Heart right ventricle (tissue), 16 donors: ENCODE results near the gene TRPM3. TPM values are rescaled to one million over a fixed set of nuclear protein-coding genes. Genes with fewer than 3 reads are reported as not detected.

Experiments
- ATAC-seq, 8 donors: fragments of 200-7000 bp; cut with Tn5 transposase; one replicate each; pipeline ENCODE4 v1.9.1; 2020; ENCODE audit warnings: mild to moderate bottlenecking in 8 of 8, moderate library complexity in 8 of 8, moderate number of reproducible peaks in 1 of 8
- DNase-seq, 2 donors: peaks; one replicate each; pipeline ENCODE4 v3.0.0-alpha.2; 2020
- H3K27ac ChIP-seq, 10 donors: fragments of 200-600 bp; sonication (generic) in 2 of 10; one replicate each; pipeline versions ENCODE4 v1.5.0 to v1.8.0; 2020 to 2022; ENCODE audit warnings: mild to moderate bottlenecking in 3 of 10
- H3K27me3 ChIP-seq, 7 donors: fragments of 200-600 bp; one replicate each; pipeline ENCODE4 v1.8.0; 2021 to 2022; ENCODE audit warnings: mild to moderate bottlenecking in 2 of 7
- H3K36me3 ChIP-seq, 9 donors: fragments of 200-600 bp; sonication (generic) in 1 of 9; one replicate each; pipeline versions ENCODE4 v1.5.0 to v1.8.0; 2020 to 2022; ENCODE audit warnings: mild to moderate bottlenecking in 2 of 9
- H3K4me1 ChIP-seq, 9 donors: fragments of 200-600 bp; sonication (generic) in 1 of 9; one replicate each; pipeline versions ENCODE4 v1.5.0 to v1.8.0; 2020 to 2022; ENCODE audit warnings: mild to moderate bottlenecking in 4 of 9
- H3K4me3 ChIP-seq, 10 donors: fragments of 200-600 bp; sonication (generic) in 2 of 10; one replicate each; pipeline versions ENCODE4 v1.5.0 to v1.8.0; 2020 to 2022; ENCODE audit warnings: mild to moderate bottlenecking in 7 of 10, moderate library complexity in 2 of 10
- H3K9me3 ChIP-seq, 11 donors: fragments of 200-600 bp in 10 of 11; sonication (generic) in 2 of 11; one replicate each; pipeline versions ENCODE4 v1.5.0 to v1.8.0; 2013 to 2022; ENCODE audit warnings: mild to moderate bottlenecking in 2 of 11, control low read depth in 1 of 11, moderate library complexity in 1 of 11
- CTCF ChIP-seq, 9 donors: fragments of 200-600 bp; sonication (generic) in 2 of 9; IDR thresholded peaks; one replicate each; pipeline versions ENCODE4 v1.5.0 to v1.8.0; 2021 to 2022; ENCODE audit warnings: antibody characterized with exemption in 9 of 9, mild to moderate bottlenecking in 5 of 9, moderate library complexity in 1 of 9
- WGBS, 2 donors: extraction: QIAGEN DNeasy Blood & Tissue Kit; methylation state at CpG; one replicate each; pipeline ENCODE4 v1.1.7; 2013; ENCODE audit warnings: inconsistent platforms in 1 of 2; 5-methylcytosine and 5-hydroxymethylcytosine counted together
- intact Hi-C, 10 donors: fragments of 100-400 bp; cut with DNase I; formaldehyde crosslinking; loops; one replicate each; pipeline versions ENCODE4 v1.11.1 to v1.14.2; 2022
- polyA plus RNA-seq, 2 donors: library from polyadenylated mRNA; stranded (reverse); fragments of 200-250 nt; gene quantifications; one replicate each; pipeline ENCODE4 v1.2.3, GENCODE V29; 2013
- total RNA-seq, 10 donors: library from RNA; stranded (reverse); fragmentation: NEBNext Ultra II Directional in 3 of 10; extraction: Animal tissue kit (Norgen Biotek cat#: 25700) in 3 of 10; gene quantifications; one replicate each; pipeline versions ENCODE4 v1.2.1 to v1.2.4, GENCODE V29; 2021 to 2023
- donor health status: Arrhythmogenic right ventricular cardiomyopathy.
- donor health status: ischemic (EF 13 %, LVEDD 7.1; RV severe dilation, severe dysfunction).
- donor health status: healthy with polysubstance abuse.
- donor health status: DM: no; HTN: yes; CAD: no.
- donor health status: DM: no; HTN: no; CAD: no.
- donor health status: ischemic (EF 25% LVEDD 6.9; RV normal size, moderate dysfunction).
- donor health status: ischemic (EF 25% LVEDD 5.7; RV mildly dilated, moderate dysfunction).
- donor health status: healthy.
- donor health status: DM: yes; HTN: yes; CAD: no.
- donor health status: Ischemic cardiomyopathy.
- donor health status: ischemic (EF 35%, LVEDD 5.7; RV mildly dilated, moderate dysfunction).
- donor health status: nonischemic (EF 11% LVEDD 7.7; RV severe dilation, severe dysfunction).
- donor health status: DM: yes; HTN: yes; CAD: no.
- donor health status: PGD.
- donor health status: ischemic (EF 29% LVEDD 5.4; RV normal size, mild dysfunction).
- donor health status: nonischemic (EF 23%, LVEDD 6.1; RV moderate dilation, normal function).

TRPM3 gene
- total and polyA plus RNA-seq, 12 donors, result 0.05 to 1.3 (median 0.16) TPM; not detected in 1

GRCh38 chr9:70588381-70588780 is 533.0 kb downstream of the TRPM3 start:
- peaks cover 22 to 67% (median 58%) of the 10 kb centered on the region in 9 donors for H3K4me1 ChIP-seq

GRCh38 chr9:70587201-70587600 is 534.2 kb downstream of the TRPM3 start:
- TF ChIP-seq CTCF (IDR thresholded peaks at IDR 0.05), result no peak
- H3K27me3 ChIP-seq, result no peaks in the 10 kb centered on the region
- peak overlapping the region; percentile 69 to 91 (median 80) for H3K27ac ChIP-seq
- H3K4me3 ChIP-seq, result no peak overlapping the region
- ATAC-seq (peak; percentile 65 to 89 (median 80)), DNase-seq (peak in 1 of 2 donors; percentile 36)
- peaks cover 22 to 64% (median 58%) of the 10 kb centered on the region in 9 donors for H3K4me1 ChIP-seq
- H3K36me3 ChIP-seq, result no peaks in the 10 kb centered on the region
- H3K9me3 ChIP-seq, result no peaks in the 10 kb centered on the region
- intact Hi-C loops, result loop anchor here in 6 of 10 donors (5.0 to 10.0 kb wide), 6 partner anchors 95 to 175 kb away; partner anchors contain the start of gene KLF9 (in 1 of the 6)
- WGBS, 2 donors, result 11 to 14% methylated on average over 3 of the region's 3 CpGs

More at GRCh38 chr9:70588381-70588780, 533.0 kb downstream of the TRPM3 start:
- 86 to 93% methylated on average over 11 of the region's 11 CpGs for WGBS, 2 donors
- ATAC-seq (no peak), DNase-seq (no peak)
- Histone ChIP-seq H3K36me3 (no peaks in the 10 kb centered on the region), H3K27me3 (no peaks in the 10 kb centered on the region), H3K4me3 (no peak overlapping the region), H3K27ac (peak overlapping the region in 9 of 10 donors; percentile 54 to 91 (median 80)), H3K9me3 (no peaks in the 10 kb centered on the region)
- no peak for TF ChIP-seq CTCF (IDR thresholded peaks at IDR 0.05)
- intact Hi-C loops, result loop anchor here in 6 of 10 donors (5.0 to 10.0 kb wide), 6 partner anchors 96 to 176 kb away; partner anchors contain the start of gene KLF9 (in 1 of the 6)

- H3K4me3 ChIP-seq, result no peak overlapping the region
- no peak for DNase-seq
- no peaks in the 10 kb centered on the region for H3K36me3 ChIP-seq
- intact Hi-C loops, result loop anchor here in 6 of 10 donors (5.0 to 10.0 kb wide), 6 partner anchors 94 to 174 kb away; partner anchors contain the start of gene KLF9 (in 1 of the 6)
- 51 to 69% methylated on average over 4 of the region's 4 CpGs for WGBS, 2 donors
- H3K27me3 ChIP-seq, result no peaks in the 10 kb centered on the region
- H3K4me1 ChIP-seq, result peaks cover 22 to 64% (median 58%) of the 10 kb centered on the region in 9 donors
- peak in 1 of 8 donors; percentile 15 for ATAC-seq
- TF ChIP-seq CTCF (IDR thresholded peaks at IDR 0.05), result no peak
- peak overlapping the region; percentile 69 to 91 (median 80) for H3K27ac ChIP-seq
- no peaks in the 10 kb centered on the region for H3K9me3 ChIP-seq
Measured at GRCh38 chr9:70586476-70586875, 534.9 kb downstream of the TRPM3 start.

GRCh38 chr9:70581955-70582350 is 539.5 kb downstream of the TRPM3 start:
- ATAC-seq (no peak), DNase-seq (no peak)
- WGBS, 2 donors, result 76 to 96% methylated on average over 2 of the region's 2 CpGs
- TF ChIP-seq CTCF (IDR thresholded peaks at IDR 0.05), result no peak
- H3K27ac ChIP-seq, result no peak overlapping the region
- H3K27me3 ChIP-seq, result no peaks in the 10 kb centered on the region
- no peaks in the 10 kb centered on the region for H3K9me3 ChIP-seq
- H3K4me1 ChIP-seq, result peaks cover 5 to 37% (median 33%) of the 10 kb centered on the region in 9 donors
- intact Hi-C loops, result loop anchor here in 2 of 10 donors (5.0 to 10.0 kb wide), 2 partner anchors 80 to 157 kb away; no protein-coding TSS in a partner anchor
- no peak overlapping the region for H3K4me3 ChIP-seq
- H3K36me3 ChIP-seq, result no peaks in the 10 kb centered on the region
